Fibroblast of upper back skin (primary cell): Measurements from ENCODE around the gene FSTL4.

Source experiments
- DNase-seq: peaks from one replicate; pipeline ENCODE4 v3.0.0-alpha.2; 2013

The FSTL4 gene

GRCh38 chr5:133361922-133362321 lies 250.4 kb downstream of the FSTL4 start:
- DNase-seq = no peak

- DNase-seq = no peak
These were observed 251.5 kb downstream of the FSTL4 start for GRCh38 chr5:133360693-133361472.

GRCh38 chr5:133359861-133360260 lies 252.5 kb downstream of the FSTL4 start:
- DNase-seq = no peak

GRCh38 chr5:133358271-133358670 lies 254.1 kb downstream of the FSTL4 start:
- DNase-seq = no peak

- no peak for DNase-seq
These were observed 254.6 kb downstream of the FSTL4 start for GRCh38 chr5:133357758-133358157.

- no peak for DNase-seq
These were observed 255.3 kb downstream of the FSTL4 start for GRCh38 chr5:133356984-133357421.

GRCh38 chr5:133356396-133356983 lies 255.9 kb downstream of the FSTL4 start:
- no peak for DNase-seq

- DNase-seq = no peak
These were observed 257.8 kb downstream of the FSTL4 start for GRCh38 chr5:133354323-133355185.

- DNase-seq = no peak
These were observed 258.6 kb downstream of the FSTL4 start for GRCh38 chr5:133353741-133354140.

- no peak for DNase-seq
These were observed 263.9 kb downstream of the FSTL4 start for GRCh38 chr5:133348406-133348805.

GRCh38 chr5:133347039-133347438 lies 265.3 kb downstream of the FSTL4 start:
- DNase-seq = no peak

- no peak for DNase-seq
These were observed 268.1 kb downstream of the FSTL4 start for GRCh38 chr5:133344266-133344665.

- no peak for DNase-seq
These were observed 269.1 kb downstream of the FSTL4 start for GRCh38 chr5:133343196-133343595.

GRCh38 chr5:133341915-133342710 lies 270.2 kb downstream of the FSTL4 start:
- no peak for DNase-seq

- DNase-seq = no peak
These were observed 271.0 kb downstream of the FSTL4 start for GRCh38 chr5:133341296-133341695.

GRCh38 chr5:133340822-133341221 lies 271.5 kb downstream of the FSTL4 start:
- no peak for DNase-seq

GRCh38 chr5:133340002-133340755 lies 272.2 kb downstream of the FSTL4 start:
- DNase-seq = no peak

GRCh38 chr5:133338504-133339355 lies 273.6 kb downstream of the FSTL4 start:
- no peak for DNase-seq

GRCh38 chr5:133337795-133338445 lies 274.4 kb downstream of the FSTL4 start:
- no peak for DNase-seq

- no peak for DNase-seq
These were observed 275.4 kb downstream of the FSTL4 start for GRCh38 chr5:133336969-133337410.
